NCI-H1930 (cell line): ENCODE results near the gene GPR65.
"Not testable (repeated sequence)": the region's sequence is repeated elsewhere in the genome, so short reads cannot be mapped to it uniquely, and the experiment has no call there.

Experiments used
- DNase-seq, 2 experiments: peaks; one replicate each; lab custom pipeline; 2025; lab: John Stamatoyannopoulos, UW

The GPR65 gene

GRCh38 chr14:88004506-88005036 lies 364 bp upstream of the GPR65 start:
- DNase-seq = no peak

- no peak for DNase-seq
Measured at GRCh38 chr14:88005978-88006851, 1.3 kb downstream of the GPR65 start.

DNA sequence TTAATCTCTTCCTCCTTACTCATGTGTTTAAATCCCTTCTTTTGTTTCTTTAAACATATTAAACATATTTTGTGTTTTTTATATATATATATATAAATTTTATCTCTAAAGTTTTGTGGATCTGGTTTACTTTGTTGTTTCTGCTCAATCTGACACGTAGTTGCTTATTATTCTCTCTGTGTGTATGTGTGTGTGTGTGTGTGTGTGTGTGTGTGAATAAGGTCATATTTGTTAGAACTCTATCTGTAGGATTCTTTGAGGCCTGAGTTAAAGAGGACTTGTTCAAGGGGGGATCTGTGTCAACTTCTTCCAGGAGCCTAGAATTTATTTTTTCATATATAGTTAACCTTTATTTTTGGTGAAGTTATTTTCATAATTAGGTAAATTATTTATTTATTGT lies 2.7 kb downstream of the GPR65 start:
- no peak for DNase-seq

GRCh38 chr14:88008039-88008742 lies 3.3 kb downstream of the GPR65 start:
- no peak for DNase-seq

DNA sequence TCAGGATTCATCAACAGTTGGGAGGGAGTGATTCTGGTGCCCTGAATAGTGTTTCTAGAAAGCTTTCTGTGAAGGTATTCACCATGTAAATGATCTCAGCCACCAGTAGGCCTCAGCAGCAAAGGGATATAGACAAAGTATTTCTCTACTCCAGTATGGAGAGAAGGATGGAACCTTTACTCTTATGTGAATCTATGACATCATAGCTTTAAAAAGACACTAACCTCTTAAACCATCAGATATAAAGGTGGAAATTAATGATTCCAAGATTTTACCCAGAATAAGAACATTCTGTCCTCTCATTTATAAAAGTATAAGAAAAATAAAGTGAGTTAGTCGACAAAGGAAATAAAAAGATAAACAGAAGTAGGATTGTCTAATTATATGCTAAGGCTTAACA lies 4.6 kb downstream of the GPR65 start:
- no peak for DNase-seq

GRCh38 chr14:88010331-88010730 lies 5.4 kb downstream of the GPR65 start:
- DNase-seq = no peak

- no peak for DNase-seq
Measured at GRCh38 chr14:88012495-88012894, 7.6 kb downstream of the GPR65 start.

DNA sequence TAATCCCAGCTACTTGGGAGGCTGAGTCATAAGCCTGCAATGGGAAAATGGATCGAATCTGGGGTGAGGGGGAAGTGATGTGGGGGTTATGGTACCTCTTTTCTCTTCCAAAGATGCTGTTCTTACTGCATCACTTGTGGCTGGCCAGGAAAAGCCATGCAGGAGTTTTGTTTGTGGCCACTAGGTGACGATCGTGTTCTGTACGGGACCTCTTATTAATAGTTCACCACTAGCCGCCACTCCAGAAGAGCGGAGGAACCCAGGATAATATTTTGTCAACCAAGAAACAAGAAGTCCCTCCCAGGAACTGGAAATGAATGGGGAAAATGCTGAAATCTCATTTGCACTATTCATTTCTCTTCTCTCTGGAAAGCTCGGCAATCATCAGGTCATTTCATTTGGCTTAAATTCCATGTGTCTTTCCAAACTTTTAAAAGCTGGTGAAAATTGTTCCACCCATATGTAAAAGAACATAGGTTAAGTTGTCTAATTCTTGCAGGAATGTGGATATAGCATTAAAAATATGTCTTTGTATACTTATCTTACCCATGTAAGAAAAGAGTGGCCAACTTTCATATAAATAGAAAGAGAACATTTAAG lies 8.9 kb downstream of the GPR65 start:
- DNase-seq = peak; percentile 45 to 70

DNA sequence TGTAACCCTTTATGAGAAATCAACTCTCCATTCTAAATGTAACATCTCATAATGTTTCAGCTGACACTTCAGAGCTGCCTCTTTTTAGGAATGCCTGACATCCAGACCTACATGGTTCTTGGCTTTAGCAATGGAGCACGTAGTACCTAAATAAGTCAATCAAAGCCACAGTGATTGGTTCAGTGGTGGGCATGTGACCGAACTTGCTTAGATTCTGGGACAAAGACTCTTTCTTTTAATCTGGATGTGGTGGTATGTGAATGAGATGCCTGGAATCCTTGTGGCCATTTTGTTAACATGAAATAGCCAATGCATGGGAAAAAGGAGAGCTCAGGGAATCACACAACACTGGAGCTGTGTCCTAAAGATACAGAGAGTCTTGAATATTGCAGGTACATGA lies 11.8 kb downstream of the GPR65 start:
- DNase-seq = no peak

DNA sequence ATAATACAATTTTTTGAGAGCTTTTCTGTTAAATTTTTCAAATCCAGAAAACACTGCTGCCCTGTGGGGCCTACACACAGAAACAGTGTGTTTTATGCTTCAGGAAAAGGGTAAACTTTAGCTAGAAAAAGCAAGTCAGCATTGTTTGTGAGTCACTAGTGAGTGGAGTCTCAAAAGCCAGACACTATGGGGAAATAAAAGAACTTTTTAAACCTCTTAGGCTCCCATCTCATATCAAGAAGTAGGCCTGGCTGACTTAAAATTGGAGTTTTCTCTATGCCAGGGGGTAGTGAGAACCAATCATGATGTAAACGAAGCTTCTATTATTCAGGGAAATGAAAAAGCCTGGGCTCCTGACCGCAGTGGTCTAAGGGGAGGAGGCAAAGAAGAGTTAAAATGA lies 12.6 kb downstream of the GPR65 start:
- no peak for DNase-seq

DNA sequence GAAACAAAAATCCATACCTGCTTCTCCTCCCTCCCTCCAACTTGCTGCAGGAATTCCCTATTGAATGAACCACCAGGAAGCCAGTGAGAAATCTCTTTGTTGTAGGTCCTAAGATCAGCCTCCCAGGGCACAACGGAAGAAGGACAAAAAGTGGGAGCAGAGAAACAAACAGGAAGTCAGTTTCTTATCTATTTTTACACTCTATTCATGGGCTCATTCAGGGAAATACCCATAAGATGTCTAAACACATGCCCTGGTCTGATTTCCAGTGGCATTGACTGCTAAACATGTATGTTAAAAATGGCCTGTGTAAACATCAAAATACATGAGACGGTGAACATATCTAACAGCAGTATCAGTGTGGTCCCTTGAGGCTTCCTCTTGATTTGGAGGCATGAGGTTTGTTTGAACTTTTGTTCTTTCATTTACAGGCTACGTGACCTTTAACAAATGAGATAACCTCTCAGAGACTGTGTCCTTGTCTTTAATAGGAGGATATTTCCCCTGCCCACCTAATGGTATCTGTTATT lies 18.8 kb downstream of the GPR65 start:
- no peak for DNase-seq

GRCh38 chr14:88024252-88025086 lies 19.5 kb downstream of the GPR65 start:
- not testable (repeated sequence) for DNase-seq

- DNase-seq = no peak
Measured at GRCh38 chr14:88025313-88025712, 20.4 kb downstream of the GPR65 start.

GRCh38 chr14:88026890-88027289 lies 22.0 kb downstream of the GPR65 start:
- no peak for DNase-seq

DNA sequence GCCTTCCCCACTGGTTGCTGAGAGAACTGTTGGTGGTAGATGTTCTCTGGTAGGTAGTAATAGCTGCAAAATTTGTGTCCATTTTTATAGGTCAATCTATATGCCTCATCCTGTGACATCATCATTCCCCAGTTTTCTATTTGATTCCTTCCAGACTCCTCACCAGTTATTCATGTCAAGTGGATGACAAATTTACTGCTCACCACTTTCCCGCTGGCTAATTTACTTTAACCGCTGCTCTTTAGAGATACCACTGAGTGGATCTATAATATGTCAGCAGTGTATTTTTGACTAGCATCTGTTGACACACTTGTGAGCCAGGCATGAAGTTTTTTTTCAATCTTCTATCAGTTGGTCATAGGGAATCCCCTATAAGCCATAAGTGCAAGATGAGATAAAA lies 24.6 kb downstream of the GPR65 start:
- DNase-seq = no peak

GRCh38 chr14:88030079-88030478 lies 25.1 kb downstream of the GPR65 start:
- DNase-seq = no peak

GRCh38 chr14:88030892-88031291 lies 26.0 kb downstream of the GPR65 start:
- DNase-seq = no peak

- no peak for DNase-seq
Measured at GRCh38 chr14:88032373-88032772, 27.4 kb downstream of the GPR65 start.

DNA sequence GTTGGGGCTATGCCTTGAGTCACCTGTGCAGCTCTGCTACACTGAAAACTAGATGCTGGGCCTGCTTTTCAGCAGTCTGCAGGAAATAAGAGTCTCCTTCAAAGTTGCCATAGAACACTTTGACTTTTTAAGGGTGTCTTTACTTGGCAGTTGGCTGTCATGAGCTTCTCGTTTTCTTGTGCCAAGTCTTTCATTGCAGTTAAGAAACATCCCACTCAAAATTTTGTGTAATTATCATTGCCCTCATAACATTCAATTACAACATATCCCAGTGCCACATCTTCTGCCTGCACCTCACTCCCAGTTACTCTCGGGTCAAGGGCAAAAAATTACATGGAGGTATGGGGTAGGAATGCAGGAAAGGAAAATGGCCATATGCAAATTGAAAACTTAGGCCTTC lies 29.1 kb downstream of the GPR65 start:
- DNase-seq = no peak

GRCh38 chr14:88036422-88036821 lies 31.5 kb downstream of the GPR65 start:
- DNase-seq = no peak

GRCh38 chr14:88037325-88037724 lies 32.4 kb downstream of the GPR65 start:
- DNase-seq = no peak

DNA sequence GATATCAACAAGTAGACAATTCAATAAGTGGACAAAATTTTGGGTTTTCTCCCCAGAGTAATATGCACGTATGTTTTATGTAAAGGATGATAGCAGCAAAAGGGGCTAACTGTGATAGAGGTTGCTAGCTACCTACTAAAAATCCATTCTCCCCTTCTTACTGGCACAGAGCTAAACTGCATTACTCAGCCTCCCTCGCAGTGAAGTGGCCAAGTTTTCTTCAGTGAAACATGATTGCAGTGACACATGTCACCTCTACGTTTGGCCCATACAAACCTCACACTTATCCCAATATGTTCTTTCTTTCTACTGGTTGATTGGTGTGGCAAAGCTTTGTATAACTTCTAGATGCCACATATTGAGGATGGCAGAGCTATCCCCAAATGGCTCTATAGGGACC lies 34.3 kb downstream of the GPR65 start:
- DNase-seq = no peak
